Muscle layer of duodenum (tissue), 2 donors: ENCODE results near the gene PPP3CA.
"Not testable (repeated sequence)": the region's sequence is repeated elsewhere in the genome, so short reads cannot be mapped to it uniquely, and the experiment has no call there.

Experiments used
- H3K27ac ChIP-seq: one replicate; pipeline ENCODE4 v1.7.0; 2013; ENCODE audit warnings: mild to moderate bottlenecking, low read length
- H3K27me3 ChIP-seq: one replicate; pipeline ENCODE4 v1.7.0; 2013; ENCODE audit warnings: low read depth, mild to moderate bottlenecking, control low read depth, low read length
- H3K36me3 ChIP-seq, 2 donors: one replicate each; pipeline ENCODE4 v1.7.0; 2013; ENCODE audit warnings: low read length in 2 of 2, control low read depth in 1 of 2, mild to moderate bottlenecking in 1 of 2; ENCODE audit not compliant: insufficient read depth in 2 of 2, control insufficient read depth in 1 of 2
- H3K4me1 ChIP-seq, 2 donors: one replicate each; pipeline ENCODE4 v1.7.0; 2013; ENCODE audit warnings: low read length in 2 of 2, mild to moderate bottlenecking in 2 of 2, control low read depth in 1 of 2, moderate library complexity in 1 of 2; ENCODE audit not compliant: insufficient read depth in 2 of 2, control insufficient read depth in 1 of 2
- H3K4me3 ChIP-seq, 2 donors: one replicate each; pipeline ENCODE4 v1.7.0; 2013; ENCODE audit warnings: low read length in 2 of 2, low read depth in 1 of 2, mild to moderate bottlenecking in 1 of 2
- H3K9me3 ChIP-seq, 2 donors: one replicate each; pipeline ENCODE4 v1.7.0; 2013; ENCODE audit warnings: low read length in 2 of 2, control low read depth in 1 of 2, mild to moderate bottlenecking in 1 of 2; ENCODE audit not compliant: control insufficient read depth in 1 of 2
- donor health status: healthy.

PPP3CA gene

DNA sequence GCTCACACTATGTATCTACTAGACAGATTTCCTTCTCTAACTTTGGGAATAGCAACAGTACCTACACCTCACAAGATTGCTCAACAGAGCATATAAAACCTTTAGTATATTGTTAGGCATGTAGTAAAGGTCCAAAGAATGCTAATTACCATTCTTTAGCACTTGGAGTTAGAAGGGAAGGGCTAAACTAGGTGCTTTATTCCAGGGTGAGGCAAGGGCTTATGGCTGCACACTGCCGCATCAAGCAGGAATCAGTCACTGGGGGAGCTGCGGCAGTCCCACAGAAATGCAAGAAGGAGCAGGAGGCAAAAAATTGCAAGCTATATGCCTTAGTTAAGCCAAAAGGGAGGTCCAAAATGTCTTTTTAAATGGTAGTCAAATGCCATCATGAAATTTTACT lies 162.7 kb downstream of the PPP3CA start:
- Histone ChIP-seq H3K36me3 (no peaks in the 10 kb centered on the region), H3K27ac (no peak overlapping the region), H3K9me3 (no peaks in the 10 kb centered on the region), H3K4me1 (peaks cover 4 to 8% of the 10 kb centered on the region in 2 donors), H3K27me3 (no peaks in the 10 kb centered on the region), H3K4me3 (no peak overlapping the region)

GRCh38 chr4:101183666-101184373 lies 163.5 kb downstream of the PPP3CA start:
- peaks cover 4 to 8% of the 10 kb centered on the region in 2 donors for H3K4me1 ChIP-seq
- H3K27me3 ChIP-seq: no peaks in the 10 kb centered on the region
- no peak overlapping the region for H3K4me3 ChIP-seq
- no peaks in the 10 kb centered on the region for H3K9me3 ChIP-seq
- no peaks in the 10 kb centered on the region for H3K36me3 ChIP-seq
- H3K27ac ChIP-seq: no peak overlapping the region

DNA sequence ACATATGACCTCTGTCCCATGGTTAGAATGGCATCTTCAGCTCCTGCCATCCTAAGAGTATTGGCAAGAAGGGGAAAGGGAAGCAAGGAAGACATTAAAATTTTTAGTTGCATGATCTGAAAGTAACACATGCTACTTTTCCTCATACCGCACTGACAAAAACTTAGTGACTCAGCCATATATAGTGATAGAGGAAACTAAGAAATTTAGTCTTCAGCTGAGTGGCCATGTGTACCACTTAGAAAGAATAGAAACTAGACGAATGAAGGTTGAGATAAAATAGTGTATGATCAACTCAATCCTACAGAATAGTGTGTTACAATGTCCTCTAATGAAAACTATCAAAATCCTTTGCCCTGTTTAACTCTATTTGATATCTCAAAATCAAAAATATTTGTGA lies 164.1 kb downstream of the PPP3CA start:
- no peak overlapping the region for H3K27ac ChIP-seq
- no peak overlapping the region for H3K4me3 ChIP-seq
- H3K9me3 ChIP-seq: no peaks in the 10 kb centered on the region
- H3K4me1 ChIP-seq: peaks cover 4 to 8% of the 10 kb centered on the region in 2 donors
- H3K27me3 ChIP-seq: no peaks in the 10 kb centered on the region
- H3K36me3 ChIP-seq: no peaks in the 10 kb centered on the region

- not testable (repeated sequence) for H3K27me3 ChIP-seq, H3K9me3 ChIP-seq, H3K4me3 ChIP-seq, H3K36me3 ChIP-seq, H3K4me1 ChIP-seq, H3K27ac ChIP-seq
These were observed 164.6 kb downstream of the PPP3CA start for GRCh38 chr4:101182688-101183087.

- Histone ChIP-seq H3K27ac (no peak overlapping the region), H3K9me3 (no peaks in the 10 kb centered on the region), H3K36me3 (no peaks in the 10 kb centered on the region), H3K4me3 (no peak overlapping the region), H3K4me1 (peaks cover 11 to 16% of the 10 kb centered on the region in 2 donors), H3K27me3 (no peaks in the 10 kb centered on the region)
These were observed 168.6 kb downstream of the PPP3CA start for GRCh38 chr4:101178731-101179130.

DNA sequence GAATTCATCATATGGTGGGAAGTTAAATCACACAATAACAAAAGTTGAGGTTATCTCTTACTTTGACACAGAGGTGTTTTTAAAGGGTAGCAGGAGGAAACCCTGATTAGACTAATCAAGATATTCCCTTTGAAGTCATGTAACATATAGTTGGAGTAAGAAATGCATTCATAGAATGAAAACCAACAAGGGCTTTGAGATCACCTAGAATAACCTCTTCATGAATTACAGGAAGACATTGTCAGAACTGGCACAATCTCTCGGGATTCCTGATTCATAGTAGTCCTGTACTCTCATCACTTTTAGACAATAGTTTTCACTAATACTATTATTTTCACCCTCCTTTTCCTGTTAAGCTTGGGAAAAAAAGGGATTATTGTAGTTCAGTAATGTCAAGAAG lies 170.2 kb downstream of the PPP3CA start:
- Histone ChIP-seq H3K36me3 (no peaks in the 10 kb centered on the region), H3K9me3 (no peaks in the 10 kb centered on the region), H3K27ac (no peak overlapping the region), H3K4me3 (no peak overlapping the region), H3K27me3 (no peaks in the 10 kb centered on the region), H3K4me1 (peaks cover 16% of the 10 kb centered on the region in 2 donors)

DNA sequence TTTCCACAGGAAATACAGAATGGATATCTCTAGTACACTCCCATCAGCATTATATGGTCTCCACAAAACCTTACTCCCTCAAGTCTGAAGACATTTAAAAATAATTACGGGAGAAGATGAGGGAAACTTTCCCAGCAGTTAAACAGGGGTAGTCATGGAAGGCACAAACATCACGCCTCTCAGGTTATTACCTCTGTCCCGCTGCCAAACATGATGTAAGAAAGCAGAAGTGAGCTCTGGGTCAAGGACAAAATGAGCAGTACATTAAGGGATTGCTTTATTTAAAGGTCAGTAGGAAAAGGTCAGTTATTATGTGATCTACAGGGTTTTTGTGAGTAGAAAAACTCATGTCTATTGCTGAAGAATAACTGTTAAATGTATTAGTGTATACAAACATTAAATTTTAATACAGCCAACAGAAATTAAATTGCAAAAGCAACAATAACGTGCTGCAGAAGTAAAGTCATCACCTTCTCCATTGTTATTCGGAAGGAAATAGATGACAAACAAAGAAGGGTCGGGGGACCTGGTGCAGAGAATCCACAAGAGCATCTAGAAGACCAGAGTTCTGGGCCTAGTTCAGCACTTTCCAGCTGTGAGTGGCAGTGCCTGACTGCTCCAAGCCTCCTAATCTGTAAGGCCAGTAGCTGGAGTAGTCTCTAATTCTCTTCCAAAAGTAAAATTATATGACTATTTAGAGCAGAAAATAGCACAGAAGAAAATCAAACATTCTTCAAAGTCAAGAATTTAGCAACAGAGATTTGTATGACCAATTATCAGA lies 171.2 kb downstream of the PPP3CA start:
- H3K9me3 ChIP-seq: no peaks in the 10 kb centered on the region

GRCh38 chr4:101174679-101175345 lies 172.5 kb downstream of the PPP3CA start:
- peaks cover 16% of the 10 kb centered on the region in 2 donors for H3K4me1 ChIP-seq
- H3K27ac ChIP-seq: peak overlapping the region; percentile 15
- no peak overlapping the region for H3K4me3 ChIP-seq
- H3K9me3 ChIP-seq: no peaks in the 10 kb centered on the region
- H3K27me3 ChIP-seq: no peaks in the 10 kb centered on the region
- no peaks in the 10 kb centered on the region for H3K36me3 ChIP-seq

More for the DNA sequence above, 171.2 kb downstream of the PPP3CA start:
- H3K36me3 ChIP-seq: no peaks in the 10 kb centered on the region
- no peaks in the 10 kb centered on the region for H3K27me3 ChIP-seq
- peaks cover 16% of the 10 kb centered on the region in 2 donors for H3K4me1 ChIP-seq
- peak overlapping the region; percentile 21 for H3K27ac ChIP-seq
- H3K4me3 ChIP-seq: no peak overlapping the region

- Histone ChIP-seq H3K4me1 (peaks cover 16 to 19% of the 10 kb centered on the region in 2 donors), H3K4me3 (no peak overlapping the region), H3K27ac (no peak overlapping the region), H3K36me3 (no peaks in the 10 kb centered on the region), H3K9me3 (no peaks in the 10 kb centered on the region), H3K27me3 (no peaks in the 10 kb centered on the region)
These were observed 175.0 kb downstream of the PPP3CA start for GRCh38 chr4:101172369-101172768.

DNA sequence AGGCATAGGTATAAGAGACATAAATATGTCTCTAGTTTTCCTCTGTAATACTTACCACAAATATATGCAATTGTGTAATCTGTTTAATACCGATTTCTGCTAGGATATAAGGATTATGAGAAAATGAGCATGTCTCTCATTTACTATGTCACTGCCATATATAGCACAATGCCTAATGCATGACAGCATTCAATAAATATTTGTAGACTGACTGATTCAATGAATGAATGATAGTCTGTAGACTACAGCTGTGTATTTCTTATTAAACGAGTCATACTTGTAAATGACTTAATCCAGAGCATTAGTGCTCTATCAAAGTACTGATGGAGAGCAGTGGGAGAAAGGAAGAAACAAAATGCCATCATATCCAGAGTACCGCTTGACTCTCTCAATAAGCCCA lies 175.6 kb downstream of the PPP3CA start:
- Histone ChIP-seq H3K27ac (no peak overlapping the region), H3K4me3 (no peak overlapping the region), H3K27me3 (no peaks in the 10 kb centered on the region), H3K4me1 (peaks cover 12 to 15% of the 10 kb centered on the region in 2 donors), H3K36me3 (no peaks in the 10 kb centered on the region), H3K9me3 (no peaks in the 10 kb centered on the region)
